ENCODE measurements around the gene AUNIP. TPM values are rescaled to one million over a fixed set of nuclear protein-coding genes. Genes with fewer than 3 reads are reported as not detected.

AUNIP gene
- total RNA-seq, 3 donors from 2014 or later (not counting 1 experiment from before 2014, with no cell fraction given), result 0.16 to 0.50 (median 0.20) TPM

- WGBS (ENCODE audit: insufficient coverage), result 96% methylated on average over 3 of the region's 3 CpGs
- no peaks in the 10 kb centered on the region for H3K36me3 Mint-ChIP-seq
- ATAC-seq, result no peak
- Histone ChIP-seq H3K27ac (ENCODE audit: low read length) (no peak overlapping the region), H3K9me3 (ENCODE audit: control insufficient read depth, insufficient read depth, low read length) (no peaks in the 10 kb centered on the region), H3K4me3 (ENCODE audit: low read length) (no peak overlapping the region), H3K36me3 (ENCODE audit: control insufficient read depth, insufficient read depth, low read length) (no peaks in the 10 kb centered on the region), H3K27me3 (ENCODE audit: control insufficient read depth, insufficient read depth, low read length) (no peaks in the 10 kb centered on the region), H3K4me1 (ENCODE audit: control insufficient read depth, insufficient read depth, low read length) (peaks cover 18% of the 10 kb centered on the region)
- TF ChIP-seq, protein P1, sequence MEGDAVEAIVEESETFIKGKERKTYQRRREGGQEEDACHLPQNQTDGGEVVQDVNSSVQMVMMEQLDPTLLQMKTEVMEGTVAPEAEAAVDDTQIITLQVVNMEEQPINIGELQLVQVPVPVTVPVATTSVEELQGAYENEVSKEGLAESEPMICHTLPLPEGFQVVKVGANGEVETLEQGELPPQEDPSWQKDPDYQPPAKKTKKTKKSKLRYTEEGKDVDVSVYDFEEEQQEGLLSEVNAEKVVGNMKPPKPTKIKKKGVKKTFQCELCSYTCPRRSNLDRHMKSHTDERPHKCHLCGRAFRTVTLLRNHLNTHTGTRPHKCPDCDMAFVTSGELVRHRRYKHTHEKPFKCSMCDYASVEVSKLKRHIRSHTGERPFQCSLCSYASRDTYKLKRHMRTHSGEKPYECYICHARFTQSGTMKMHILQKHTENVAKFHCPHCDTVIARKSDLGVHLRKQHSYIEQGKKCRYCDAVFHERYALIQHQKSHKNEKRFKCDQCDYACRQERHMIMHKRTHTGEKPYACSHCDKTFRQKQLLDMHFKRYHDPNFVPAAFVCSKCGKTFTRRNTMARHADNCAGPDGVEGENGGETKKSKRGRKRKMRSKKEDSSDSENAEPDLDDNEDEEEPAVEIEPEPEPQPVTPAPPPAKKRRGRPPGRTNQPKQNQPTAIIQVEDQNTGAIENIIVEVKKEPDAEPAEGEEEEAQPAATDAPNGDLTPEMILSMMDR (IDR thresholded peaks at IDR 0.05), result no peak
- DNase-seq, result no peak
- no peak overlapping the region for H3K27ac Mint-ChIP-seq
- intact Hi-C loops (cut with micrococcal nuclease), result no loop called here
- no peak overlapping the region for H3K4me3 Mint-ChIP-seq
- H3K27me3 Mint-ChIP-seq (ENCODE audit: low read depth in 2 of 2), result no peaks in the 10 kb centered on the region
- peaks cover 0 to 16% of the 10 kb centered on the region in 2 donors for H3K4me1 Mint-ChIP-seq
- no peaks in the 10 kb centered on the region for H3K9me3 Mint-ChIP-seq
Measured at GRCh38 chr1:25874209-25874608, 15.0 kb upstream of the AUNIP start.

DNA sequence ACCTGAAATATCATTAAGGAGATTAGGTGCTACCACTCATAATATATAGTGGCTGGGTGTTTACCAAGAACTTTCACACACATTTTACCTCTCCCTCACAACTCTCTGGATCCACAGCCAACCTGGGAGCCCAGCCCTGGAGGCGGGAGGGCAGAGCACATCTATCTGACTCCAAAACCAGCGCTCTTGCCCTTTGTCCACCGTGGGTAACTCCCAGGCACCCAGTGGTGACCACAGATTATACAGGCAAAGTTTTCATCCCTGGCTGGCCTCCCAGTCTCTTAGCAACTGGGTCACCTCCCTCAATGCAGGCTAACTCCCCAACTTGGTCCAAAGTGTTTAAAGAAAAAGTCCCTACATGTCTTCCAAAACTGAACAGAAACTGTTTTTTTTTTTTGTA, 13.9 kb upstream of the AUNIP start:
- no peaks in the 10 kb centered on the region for H3K9me3 ChIP-seq (ENCODE audit: control insufficient read depth, insufficient read depth, low read length)
- Mint-ChIP-seq H3K9me3 (no peaks in the 10 kb centered on the region), H3K27ac (no peak overlapping the region), H3K4me3 (no peak overlapping the region), H3K36me3 (no peaks in the 10 kb centered on the region), H3K27me3 (ENCODE audit: low read depth in 2 of 2) (no peaks in the 10 kb centered on the region), H3K4me1 (peaks cover 0 to 16% of the 10 kb centered on the region in 2 donors)
- H3K27ac ChIP-seq (ENCODE audit: low read length), result no peak overlapping the region
- intact Hi-C loops (cut with micrococcal nuclease), result no loop called here
- no peaks in the 10 kb centered on the region for H3K27me3 ChIP-seq (ENCODE audit: control insufficient read depth, insufficient read depth, low read length)
- no peak overlapping the region for H3K4me3 ChIP-seq (ENCODE audit: low read length)
- TF ChIP-seq, protein P1 (IDR thresholded peaks at IDR 0.05), result no peak
- DNase-seq (no peak), ATAC-seq (no peak)
- H3K36me3 ChIP-seq (ENCODE audit: control insufficient read depth, insufficient read depth, low read length), result no peaks in the 10 kb centered on the region
- peaks cover 18% of the 10 kb centered on the region for H3K4me1 ChIP-seq (ENCODE audit: control insufficient read depth, insufficient read depth, low read length)
- WGBS (ENCODE audit: insufficient coverage), result 92% methylated on average over 3 of the region's 3 CpGs

DNA sequence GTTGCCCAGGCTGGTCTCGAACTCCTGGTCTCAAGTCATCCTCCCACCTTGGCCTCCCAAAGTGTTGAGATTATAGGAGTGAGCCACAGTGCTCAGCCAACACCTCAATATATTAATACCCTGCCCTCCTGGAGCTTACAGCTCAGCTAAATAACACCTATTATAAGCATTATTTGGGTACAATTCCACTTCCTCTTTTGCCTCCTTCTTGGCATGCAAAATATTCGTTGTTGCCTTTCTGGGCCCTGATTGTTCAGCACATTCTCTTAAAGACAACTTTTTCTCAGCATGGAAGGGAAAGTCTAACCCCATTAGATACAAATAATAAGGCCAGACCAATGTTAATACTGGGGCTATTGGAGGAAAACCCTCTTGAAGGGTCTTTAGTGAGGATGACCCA, 13.5 kb upstream of the AUNIP start:
- Histone ChIP-seq H3K4me1 (ENCODE audit: control insufficient read depth, insufficient read depth, low read length) (peaks cover 18% of the 10 kb centered on the region), H3K27me3 (ENCODE audit: control insufficient read depth, insufficient read depth, low read length) (no peaks in the 10 kb centered on the region), H3K4me3 (ENCODE audit: low read length) (no peak overlapping the region), H3K27ac (ENCODE audit: low read length) (no peak overlapping the region), H3K36me3 (ENCODE audit: control insufficient read depth, insufficient read depth, low read length) (no peaks in the 10 kb centered on the region), H3K9me3 (ENCODE audit: control insufficient read depth, insufficient read depth, low read length) (no peaks in the 10 kb centered on the region)
- Mint-ChIP-seq H3K27me3 (ENCODE audit: low read depth in 2 of 2) (no peaks in the 10 kb centered on the region), H3K4me3 (no peak overlapping the region), H3K4me1 (peaks cover 0 to 16% of the 10 kb centered on the region in 2 donors), H3K36me3 (no peaks in the 10 kb centered on the region), H3K27ac (no peak overlapping the region), H3K9me3 (no peaks in the 10 kb centered on the region)
- TF ChIP-seq, protein P1 (IDR thresholded peaks at IDR 0.05), result no peak
- ATAC-seq (no peak), DNase-seq (no peak)
- WGBS (ENCODE audit: insufficient coverage), result 9% methylated on average over 1 of the region's 2 CpGs
- intact Hi-C loops (cut with micrococcal nuclease), result no loop called here

All from natural killer cell (primary cell).